Dedifferentiated amniotic fluid mesenchymal stem cell (primary cell): ENCODE measurements around the gene ACAD8.
"Not testable (repeated sequence)": the region's sequence is repeated elsewhere in the genome, so short reads cannot be mapped to it uniquely, and the experiment has no call there.

Experiments
- DNase-seq: peaks from one replicate; pipeline ENCODE4 v3.0.0-alpha.2; 2016; ENCODE audit errors: extremely low spot score

Gene ACAD8

GRCh38 chr11:134266841-134267251 is 13.5 kb downstream of the ACAD8 start:
- DNase-seq = peak; percentile 61

GRCh38 chr11:134267461-134267860 is 14.1 kb downstream of the ACAD8 start:
- DNase-seq = no peak

GRCh38 chr11:134267966-134268365 is 14.6 kb downstream of the ACAD8 start:
- DNase-seq = no peak

- DNase-seq = no peak
Observed at GRCh38 chr11:134270250-134270714, 16.9 kb downstream of the ACAD8 start.

GRCh38 chr11:134271978-134272377 is 18.6 kb downstream of the ACAD8 start:
- DNase-seq = no peak

GRCh38 chr11:134272381-134273316 is 19.3 kb downstream of the ACAD8 start:
- no peak for DNase-seq

- no peak for DNase-seq
Observed at GRCh38 chr11:134273317-134273712, 19.9 kb downstream of the ACAD8 start.

GRCh38 chr11:134275188-134275533 is 21.8 kb downstream of the ACAD8 start:
- no peak for DNase-seq

- no peak for DNase-seq
Observed at GRCh38 chr11:134275534-134276395, 22.4 kb downstream of the ACAD8 start, which contains the start of gene GLB1L3. Gene GLB1L3, plus strand, starts transcription at chr11:134276379. Its CDS starts 362 bp downstream, at chr11:134276741.

GRCh38 chr11:134276396-134277182 is 23.2 kb downstream of the ACAD8 start:
- no peak for DNase-seq

- DNase-seq = no peak
Observed at GRCh38 chr11:134277183-134278001, 24.0 kb downstream of the ACAD8 start.

GRCh38 chr11:134278356-134278755 is 25.0 kb downstream of the ACAD8 start:
- no peak for DNase-seq

- not testable (repeated sequence) for DNase-seq
Observed at GRCh38 chr11:134281635-134282034, 28.3 kb downstream of the ACAD8 start.

GRCh38 chr11:134282121-134283045 is 29.0 kb downstream of the ACAD8 start:
- no peak for DNase-seq

- no peak for DNase-seq
Observed at GRCh38 chr11:134283461-134284230, 30.3 kb downstream of the ACAD8 start.

- DNase-seq = not testable (repeated sequence)
Observed at GRCh38 chr11:134284349-134284748, 31.0 kb downstream of the ACAD8 start.

- no peak for DNase-seq
Observed at GRCh38 chr11:134287561-134287960, 34.2 kb downstream of the ACAD8 start.

- DNase-seq = no peak
Observed at GRCh38 chr11:134288486-134288885, 35.1 kb downstream of the ACAD8 start.

GRCh38 chr11:134289167-134289566 is 35.8 kb downstream of the ACAD8 start:
- DNase-seq = no peak
